TTC549 (cell line): Measurements from ENCODE around the gene GAPVD1.
"Not testable (repeated sequence)": the region's sequence is repeated elsewhere in the genome, so short reads cannot be mapped to it uniquely, and the experiment has no call there.

Experiments used
- FAIRE-seq: peaks from 2 replicates; lab custom pipeline; 2012; peaks lifted over from hg19 to GRCh38; lab: Jason Lieb, UNC

GAPVD1 gene, protein sequence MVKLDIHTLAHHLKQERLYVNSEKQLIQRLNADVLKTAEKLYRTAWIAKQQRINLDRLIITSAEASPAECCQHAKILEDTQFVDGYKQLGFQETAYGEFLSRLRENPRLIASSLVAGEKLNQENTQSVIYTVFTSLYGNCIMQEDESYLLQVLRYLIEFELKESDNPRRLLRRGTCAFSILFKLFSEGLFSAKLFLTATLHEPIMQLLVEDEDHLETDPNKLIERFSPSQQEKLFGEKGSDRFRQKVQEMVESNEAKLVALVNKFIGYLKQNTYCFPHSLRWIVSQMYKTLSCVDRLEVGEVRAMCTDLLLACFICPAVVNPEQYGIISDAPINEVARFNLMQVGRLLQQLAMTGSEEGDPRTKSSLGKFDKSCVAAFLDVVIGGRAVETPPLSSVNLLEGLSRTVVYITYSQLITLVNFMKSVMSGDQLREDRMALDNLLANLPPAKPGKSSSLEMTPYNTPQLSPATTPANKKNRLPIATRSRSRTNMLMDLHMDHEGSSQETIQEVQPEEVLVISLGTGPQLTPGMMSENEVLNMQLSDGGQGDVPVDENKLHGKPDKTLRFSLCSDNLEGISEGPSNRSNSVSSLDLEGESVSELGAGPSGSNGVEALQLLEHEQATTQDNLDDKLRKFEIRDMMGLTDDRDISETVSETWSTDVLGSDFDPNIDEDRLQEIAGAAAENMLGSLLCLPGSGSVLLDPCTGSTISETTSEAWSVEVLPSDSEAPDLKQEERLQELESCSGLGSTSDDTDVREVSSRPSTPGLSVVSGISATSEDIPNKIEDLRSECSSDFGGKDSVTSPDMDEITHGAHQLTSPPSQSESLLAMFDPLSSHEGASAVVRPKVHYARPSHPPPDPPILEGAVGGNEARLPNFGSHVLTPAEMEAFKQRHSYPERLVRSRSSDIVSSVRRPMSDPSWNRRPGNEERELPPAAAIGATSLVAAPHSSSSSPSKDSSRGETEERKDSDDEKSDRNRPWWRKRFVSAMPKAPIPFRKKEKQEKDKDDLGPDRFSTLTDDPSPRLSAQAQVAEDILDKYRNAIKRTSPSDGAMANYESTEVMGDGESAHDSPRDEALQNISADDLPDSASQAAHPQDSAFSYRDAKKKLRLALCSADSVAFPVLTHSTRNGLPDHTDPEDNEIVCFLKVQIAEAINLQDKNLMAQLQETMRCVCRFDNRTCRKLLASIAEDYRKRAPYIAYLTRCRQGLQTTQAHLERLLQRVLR (N-terminal part only)

DNA sequence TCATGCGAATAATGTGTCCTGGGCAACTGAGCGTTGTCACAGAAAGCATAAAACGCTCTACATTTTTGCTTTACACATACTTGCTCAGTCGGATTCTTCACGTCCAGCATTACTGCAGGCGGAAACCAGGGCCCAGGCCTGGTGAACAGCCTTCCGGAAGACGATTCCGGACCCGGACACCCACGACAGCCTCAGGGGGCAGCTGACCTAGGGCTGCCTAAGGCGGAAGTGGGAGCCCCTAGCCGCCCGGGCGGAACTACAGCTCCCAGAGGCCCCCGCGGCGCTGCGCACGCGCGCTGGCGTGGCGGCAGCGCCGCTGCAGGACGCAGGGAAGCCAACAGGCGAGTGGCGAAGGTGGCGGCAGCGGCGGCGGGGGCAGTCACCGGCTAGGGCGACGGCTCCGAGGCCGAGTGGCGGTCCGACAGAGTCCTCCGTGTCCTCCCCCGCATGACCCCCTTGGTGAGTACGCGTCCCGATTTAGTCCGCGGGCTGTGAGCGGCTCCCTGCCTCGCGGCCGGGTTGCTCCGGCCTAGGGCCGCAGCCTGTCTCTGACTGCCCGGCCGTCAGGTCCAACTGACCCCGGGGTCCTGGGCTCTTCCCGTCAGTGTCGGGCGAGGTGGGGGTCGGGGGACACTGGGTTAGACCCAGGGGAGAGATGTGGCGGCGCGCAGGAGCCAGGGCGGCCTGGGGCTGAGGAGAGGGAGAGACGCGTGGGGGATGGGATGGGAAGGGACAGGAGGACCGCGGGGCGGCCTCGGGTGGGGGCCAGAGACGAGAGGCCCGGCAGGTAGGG is at the start of gene GAPVD1:
Gene GAPVD1 (plus strand): TSS at position 326 of the 793 bp plus-strand sequence. CDS start 37,096 bp downstream, outside the sequence.
- FAIRE-seq: no peak

DNA sequence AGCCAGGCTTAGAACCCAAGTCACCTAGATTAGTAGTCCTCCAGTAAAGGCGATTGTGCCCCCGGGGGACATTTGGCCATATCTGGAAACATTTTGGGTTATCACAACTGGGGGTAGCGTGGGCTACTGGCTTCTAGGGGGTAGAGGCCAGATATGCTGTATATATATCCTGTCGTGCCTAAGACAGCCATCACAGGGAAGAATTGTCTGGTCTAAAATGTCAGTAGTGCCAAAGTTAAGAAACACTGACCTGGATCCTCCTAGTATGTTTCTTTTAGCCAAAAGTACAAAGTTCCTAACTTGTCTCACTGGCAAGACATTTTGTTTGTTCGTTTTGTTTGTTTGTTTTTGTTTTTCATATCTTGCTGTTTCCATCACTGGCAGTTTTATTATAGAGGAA is 47.4 kb upstream of the GAPVD1 start:
- no peak for FAIRE-seq

DNA sequence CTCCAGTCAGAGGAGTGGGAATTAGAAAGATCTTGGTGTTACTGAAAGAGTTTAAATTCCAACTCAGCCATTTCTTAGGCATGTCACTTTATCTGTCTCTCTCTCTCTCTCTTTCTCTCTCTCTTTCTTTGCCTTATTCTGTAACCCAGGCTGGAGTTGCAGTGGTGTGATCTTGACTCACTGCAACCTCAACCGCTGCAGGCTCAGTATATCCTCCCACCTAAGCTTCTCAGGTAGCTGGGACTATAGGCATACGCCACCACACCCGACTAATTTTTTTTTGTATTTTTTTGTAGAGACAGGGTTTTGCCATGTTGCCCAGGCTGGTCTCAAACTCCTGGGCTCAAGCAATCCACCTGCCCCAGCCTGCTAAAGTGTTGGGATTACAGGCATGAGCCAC is 43.0 kb upstream of the GAPVD1 start:
- no peak for FAIRE-seq

DNA sequence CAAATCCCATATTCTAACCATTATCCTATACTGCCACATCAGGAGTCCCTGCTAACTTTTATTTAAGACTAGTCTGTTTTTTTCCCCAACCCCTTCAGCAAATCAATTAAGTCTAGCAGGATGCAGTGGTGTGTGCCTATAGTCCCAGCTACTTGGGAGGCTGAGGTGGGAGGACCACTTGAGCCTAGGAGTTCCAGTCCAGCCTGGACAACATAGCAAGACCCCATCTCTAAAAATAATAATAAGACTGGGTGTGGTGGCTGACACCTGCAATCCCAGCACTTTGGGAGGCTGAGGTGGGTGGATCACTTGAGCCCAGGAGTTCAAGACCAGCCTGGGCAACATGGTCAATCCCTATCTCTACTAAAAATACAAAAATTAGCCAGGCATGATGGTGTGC is 36.8 kb upstream of the GAPVD1 start:
- FAIRE-seq: not testable (repeated sequence)

DNA sequence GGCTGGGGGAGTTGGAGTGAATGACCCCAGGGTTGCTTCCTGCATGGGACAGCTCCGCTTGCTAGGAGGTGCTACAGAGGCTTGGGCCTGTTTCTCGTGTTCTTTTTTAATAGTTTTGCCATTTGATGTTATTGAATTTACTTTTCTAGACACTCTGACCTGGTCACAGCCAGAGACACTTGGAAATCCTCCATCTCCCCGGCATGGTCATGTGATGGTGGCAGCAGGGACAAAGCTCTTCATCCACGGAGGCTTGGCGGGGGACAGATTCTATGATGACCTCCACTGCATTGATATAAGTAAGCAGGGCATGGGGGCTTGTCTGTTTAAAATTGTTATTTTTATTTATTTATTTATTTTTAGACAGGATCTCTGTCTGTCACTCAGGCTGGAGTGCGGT is 33.9 kb upstream of the GAPVD1 start:
- no peak for FAIRE-seq

DNA sequence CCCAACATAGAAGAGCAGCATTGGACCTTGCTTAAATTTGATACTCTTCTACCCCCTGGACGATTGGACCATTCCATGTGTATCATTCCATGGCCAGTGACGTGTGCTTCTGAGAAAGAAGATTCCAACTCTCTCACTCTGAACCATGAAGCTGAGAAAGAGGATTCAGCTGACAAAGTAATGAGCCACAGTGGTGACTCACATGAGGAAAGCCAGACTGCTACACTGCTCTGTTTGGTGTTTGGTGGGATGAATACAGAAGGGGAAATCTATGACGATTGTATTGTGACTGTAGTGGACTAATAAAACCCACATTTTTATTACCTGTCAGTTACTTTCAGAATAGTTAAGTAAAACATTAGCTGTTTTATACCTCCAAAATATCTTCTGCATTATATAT is 27.9 kb upstream of the GAPVD1 start:
- FAIRE-seq: peak; percentile 41

DNA sequence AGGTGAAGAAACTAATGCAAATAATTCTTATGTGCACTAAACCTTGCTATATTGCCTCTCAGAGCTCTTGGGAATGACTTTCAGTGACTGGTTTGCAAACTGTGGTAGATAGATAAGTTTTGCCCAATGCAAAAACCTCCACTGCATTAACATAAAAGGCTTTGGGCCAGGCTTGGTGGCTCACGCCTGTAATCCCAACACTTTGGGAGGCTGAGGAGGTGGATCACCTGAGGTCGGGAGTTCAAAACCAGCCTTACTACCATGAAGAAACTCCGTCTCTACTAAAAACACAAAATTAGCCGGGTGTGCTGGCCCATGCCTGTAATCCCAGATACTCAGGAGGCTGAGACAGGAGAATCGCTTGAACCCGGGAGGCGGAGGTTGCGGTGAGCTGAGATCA is 27.5 kb upstream of the GAPVD1 start:
- not testable (repeated sequence) for FAIRE-seq

DNA sequence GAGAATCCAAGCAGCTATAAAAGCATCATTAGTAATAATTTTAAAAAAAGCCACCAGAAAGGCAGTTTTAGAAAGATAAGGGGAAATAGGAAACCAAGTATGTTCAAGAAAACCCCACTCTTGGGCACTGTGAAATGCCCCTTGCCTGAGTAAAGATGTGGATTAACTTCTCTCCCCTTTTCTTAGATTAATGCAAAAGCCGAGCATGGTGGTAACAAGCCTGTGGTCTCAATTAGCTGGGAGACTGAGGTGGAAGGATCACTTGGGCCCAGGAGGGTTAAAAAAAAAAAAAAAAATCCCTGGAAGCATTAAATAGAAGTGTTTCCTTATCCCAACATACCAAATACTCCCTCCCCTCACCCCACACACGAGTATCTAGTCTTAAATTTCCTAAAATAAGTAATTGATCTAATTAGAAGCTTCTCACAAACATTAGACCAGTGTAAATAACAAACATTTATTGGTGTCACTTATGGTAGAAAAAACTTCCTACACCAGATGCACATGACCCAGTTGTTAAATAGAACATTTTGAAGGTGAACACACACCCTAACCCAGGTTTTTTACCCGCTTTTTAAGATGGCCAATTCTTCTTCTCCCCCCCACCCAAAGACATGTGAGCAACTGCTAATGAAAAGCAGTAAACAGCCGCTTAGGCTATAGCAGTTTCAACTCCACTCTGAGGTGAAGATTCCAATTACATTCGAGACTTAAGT is 25.7 kb upstream of the GAPVD1 start:
- no peak for FAIRE-seq

DNA sequence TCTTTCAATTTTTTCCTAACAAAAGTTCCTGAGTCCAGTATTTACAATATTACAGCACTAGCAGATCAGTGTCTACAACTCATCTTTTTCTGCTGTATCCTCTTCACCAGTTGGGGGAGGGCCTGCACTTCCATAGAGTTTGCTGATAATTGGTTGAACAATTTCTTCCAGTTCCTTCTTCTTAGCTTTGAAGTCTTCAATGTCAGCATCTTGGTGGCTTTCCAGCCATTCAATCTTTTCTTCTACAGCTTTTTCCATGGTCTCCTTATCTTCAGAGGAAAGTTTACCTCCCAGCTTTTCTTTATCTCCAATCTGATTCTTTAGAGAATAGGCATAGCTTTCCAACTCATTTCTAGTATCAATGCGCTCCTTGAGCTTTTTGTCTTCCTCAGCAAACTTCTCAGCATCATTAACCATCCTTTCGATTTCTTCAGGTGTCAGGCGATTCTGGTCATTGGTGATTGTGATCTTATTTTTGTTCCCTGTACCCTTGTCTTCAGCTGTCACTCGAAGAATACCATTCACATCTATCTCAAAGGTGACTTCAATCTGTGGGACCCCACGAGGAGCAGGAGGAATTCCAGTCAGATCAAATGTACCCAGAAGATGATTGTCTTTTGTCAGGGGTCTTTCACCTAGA is 25.0 kb upstream of the GAPVD1 start:
- FAIRE-seq: not testable (repeated sequence)

DNA sequence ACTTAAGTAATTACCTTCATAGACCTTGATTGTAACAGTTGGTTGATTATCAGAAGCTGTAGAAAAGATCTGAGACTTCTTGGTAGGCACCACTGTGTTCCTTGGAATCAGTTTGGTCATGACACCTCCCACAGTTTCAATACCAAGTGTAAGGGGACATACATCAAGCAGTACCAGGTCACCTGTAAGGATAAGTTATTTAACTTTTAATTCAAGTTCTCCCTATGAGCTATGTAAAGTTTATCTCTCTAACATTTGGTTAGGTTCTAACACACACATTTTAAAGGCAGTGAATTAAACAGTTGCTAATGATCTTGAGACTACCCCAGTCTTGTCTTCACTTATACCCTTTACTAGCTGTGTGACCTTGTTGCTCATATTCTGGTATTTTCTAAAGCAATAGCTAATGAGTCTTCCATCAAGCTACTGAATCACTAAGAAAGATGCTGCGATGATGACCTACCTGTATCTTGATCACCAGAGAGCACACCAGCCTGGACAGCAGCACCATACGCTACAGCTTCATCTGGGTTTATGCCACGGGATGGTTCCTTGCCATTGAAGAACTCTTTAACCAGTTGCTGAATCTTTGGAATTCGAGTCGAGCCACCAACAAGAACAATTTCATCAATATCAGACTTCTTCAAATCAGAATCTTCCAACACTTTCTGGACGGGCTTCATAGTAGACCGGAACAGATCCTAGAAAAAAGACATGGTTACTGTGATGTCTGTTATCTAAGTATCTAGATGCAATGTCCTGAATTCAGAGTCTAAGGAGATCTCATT is 23.3 kb upstream of the GAPVD1 start:
- no peak for FAIRE-seq

DNA sequence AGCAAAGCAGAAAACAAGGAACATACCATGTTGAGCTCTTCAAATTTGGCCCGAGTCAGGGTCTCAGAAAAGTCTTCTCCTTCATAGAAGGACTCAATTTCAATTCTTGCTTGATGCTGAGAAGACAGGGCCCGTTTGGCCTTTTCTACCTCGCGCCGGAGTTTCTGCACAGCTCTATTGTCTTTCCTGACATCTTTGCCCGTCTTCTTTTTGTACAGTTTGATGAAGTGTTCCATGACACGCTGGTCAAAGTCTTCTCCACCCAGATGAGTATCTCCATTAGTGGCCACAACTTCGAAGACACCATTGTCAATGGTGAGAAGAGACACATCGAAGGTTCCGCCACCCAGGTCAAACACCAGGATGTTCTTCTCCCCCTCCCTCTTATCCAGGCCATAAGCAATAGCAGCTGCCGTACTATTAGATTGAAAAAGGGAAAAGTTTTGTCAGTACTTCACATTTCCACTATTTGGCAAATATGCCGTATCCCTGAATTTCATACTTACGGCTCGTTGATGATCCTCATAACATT is 22.6 kb upstream of the GAPVD1 start:
- no peak for FAIRE-seq

DNA sequence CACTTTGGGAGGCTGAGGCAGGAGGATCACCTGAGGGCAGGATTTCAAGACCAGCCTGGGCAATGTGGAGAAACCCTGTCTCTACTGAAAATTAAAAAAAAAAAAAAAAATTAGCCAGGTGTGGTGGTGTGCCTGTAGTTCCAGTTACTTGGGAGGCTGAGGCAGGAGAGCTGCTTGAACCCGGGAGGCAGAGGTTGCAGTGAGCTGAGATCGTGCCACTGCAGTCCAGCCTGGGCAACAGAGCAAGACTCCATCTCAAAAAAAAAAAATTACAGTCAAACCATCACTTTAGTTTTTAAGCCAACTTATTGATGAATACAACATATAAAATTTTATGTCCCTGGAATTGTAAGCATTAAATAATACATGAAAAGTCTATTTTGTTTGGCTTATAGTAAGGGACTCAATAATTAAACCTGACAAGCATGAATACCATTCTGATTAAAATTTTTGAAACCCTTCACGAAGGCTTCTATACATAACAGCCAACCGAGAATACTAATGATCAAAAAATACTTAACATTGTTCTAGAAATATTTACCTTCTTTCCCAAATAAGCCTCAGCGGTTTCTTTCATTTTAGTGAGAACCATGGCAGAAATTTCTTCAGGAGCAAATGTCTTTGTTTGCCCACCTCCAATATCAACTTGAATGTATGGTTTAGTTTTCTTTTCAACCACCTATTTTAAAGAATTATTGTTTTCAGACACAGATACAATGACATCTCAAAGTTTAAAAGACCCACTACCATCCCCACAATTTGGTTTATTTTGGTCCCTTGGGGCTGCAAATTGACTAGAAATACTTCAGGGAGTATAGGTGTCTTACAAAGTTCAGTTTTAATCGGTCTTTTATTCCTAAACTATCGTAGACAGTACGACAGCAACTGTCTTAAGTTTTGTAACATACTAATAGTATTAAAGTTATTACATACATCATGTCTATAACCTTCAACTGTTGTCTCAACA is 21.7 kb upstream of the GAPVD1 start:
- no peak for FAIRE-seq

DNA sequence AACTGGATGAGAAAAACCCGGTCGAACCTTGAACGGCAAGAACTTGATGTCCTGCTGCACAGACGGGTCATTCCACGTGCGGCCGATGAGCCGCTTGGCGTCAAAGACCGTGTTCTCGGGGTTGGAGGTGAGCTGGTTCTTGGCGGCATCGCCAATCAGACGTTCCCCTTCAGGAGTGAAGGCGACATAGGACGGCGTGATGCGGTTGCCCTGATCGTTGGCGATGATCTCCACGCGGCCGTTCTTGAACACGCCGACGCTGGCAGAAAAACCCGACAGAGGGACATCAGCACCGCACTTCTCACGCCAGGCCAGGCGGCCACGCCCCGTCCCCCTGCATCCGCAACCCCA is 21.0 kb upstream of the GAPVD1 start:
- FAIRE-seq: no peak

DNA sequence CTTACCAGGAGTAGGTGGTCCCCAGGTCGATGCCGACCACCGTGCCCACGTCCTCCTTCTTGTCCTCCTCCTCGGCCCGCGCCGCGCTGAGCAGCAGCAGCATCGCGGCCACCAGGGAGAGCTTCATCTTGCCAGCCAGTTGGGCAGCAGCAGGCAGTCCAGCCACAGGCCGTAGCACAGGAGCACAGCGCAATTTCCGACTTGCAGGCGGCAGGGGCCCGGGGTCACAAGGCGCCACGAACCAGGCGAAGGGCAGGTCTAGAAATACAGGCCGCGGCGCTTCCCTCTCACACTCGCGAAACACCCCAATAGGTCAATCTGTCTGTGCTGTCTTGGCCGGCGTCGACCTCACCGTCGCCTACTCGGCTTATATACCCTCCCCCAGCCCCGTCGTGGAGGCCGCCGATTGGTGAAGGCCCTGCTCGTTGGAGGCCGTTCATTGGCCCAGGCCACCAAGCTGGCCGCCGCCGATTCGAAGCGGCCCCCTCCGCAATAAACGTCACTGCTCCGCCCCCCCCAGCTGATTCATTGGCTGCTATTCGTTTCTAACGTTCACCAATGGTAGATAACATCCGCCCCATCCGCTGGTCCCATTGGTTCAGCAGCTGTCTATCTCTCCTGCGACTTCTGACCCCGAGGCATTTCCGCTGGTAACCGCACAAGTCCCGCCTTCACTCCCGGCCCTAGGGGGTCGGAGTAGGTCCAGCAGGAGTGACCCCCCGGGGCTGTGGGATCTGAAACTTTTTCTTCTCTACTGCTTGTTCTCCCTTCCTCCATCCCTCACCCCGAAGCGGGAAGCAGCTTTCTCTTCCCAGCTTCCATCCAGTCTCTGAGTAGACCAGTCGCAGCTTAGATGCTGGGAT is 20.4 kb upstream of the GAPVD1 start, which contains the start of gene HSPA5:
Gene HSPA5 (minus strand): TSS at position 344 of the 863 bp plus-strand sequence. CDS start 217 bp downstream, at position 127.
- peak; percentile 94 for FAIRE-seq

DNA sequence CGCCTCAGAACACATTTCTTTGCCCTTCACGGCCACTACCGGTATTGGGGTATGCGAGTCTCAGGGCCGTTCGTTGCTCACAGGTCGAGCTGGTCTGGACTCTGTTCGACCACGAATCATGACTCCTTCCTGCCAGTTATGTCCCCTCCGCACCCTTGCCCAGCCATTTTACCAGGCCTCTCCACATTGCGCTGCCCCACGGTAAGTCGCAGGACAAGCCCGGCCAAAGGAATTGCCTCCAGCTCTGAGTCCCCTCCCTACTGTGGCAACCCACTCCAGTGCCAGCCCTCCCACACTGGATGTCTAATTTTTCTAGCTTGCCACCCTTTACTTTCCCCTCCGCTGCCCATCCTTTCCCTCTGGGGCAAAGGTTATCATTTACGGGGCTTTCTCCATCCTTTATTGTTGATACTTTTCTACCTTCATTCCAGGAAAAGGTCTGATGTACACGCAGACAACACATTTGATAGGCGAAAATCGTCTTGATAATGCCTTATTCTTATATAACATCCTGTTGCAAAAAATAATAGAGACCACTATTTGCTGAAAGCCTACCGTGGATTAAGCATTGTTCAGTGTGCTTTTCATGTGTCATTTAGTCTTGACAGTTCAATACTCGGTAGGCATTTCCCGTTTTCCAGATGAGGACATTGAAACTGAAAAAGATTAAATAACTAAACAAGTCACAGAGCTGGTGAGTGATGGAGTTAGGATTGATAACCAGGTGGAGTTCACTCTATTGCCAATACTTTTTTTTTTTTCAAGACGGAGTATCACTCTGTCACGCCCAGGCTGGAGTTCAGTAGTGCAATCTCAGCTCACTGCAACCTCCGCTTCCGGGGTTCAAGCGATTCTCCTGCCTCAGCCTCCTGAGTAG is 19.5 kb upstream of the GAPVD1 start:
- FAIRE-seq: no peak

DNA sequence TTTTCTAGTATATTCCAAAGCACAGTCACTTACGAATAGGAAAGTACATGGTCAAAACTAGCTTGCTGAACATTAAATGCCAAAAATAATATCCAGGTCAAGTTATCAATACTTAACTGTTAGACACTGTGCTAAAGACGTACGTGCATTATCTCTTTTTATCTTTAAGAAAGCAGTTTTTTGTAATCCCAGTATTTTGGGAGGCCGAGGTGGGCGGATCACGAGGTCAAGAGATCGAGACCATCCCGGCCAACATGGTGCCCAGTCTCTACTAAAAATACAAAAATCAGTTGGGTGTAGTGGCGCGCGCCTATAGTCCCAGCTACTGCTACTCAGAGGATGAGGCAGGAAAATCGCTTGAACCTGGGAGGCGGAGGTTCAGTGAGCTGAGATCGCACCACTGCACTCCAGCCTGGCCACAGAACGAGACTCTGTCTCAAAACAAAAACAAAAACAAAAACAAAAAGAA is 17.8 kb upstream of the GAPVD1 start:
- no peak for FAIRE-seq
